Measurements from ENCODE around the gene EPS8L3. TPM values are rescaled to one million over a fixed set of nuclear protein-coding genes. Genes with fewer than 3 reads are reported as not detected.
"Not testable (repeated sequence)": the region's sequence is repeated elsewhere in the genome, so short reads cannot be mapped to it uniquely, and the experiment has no call there.

The EPS8L3 gene
- total RNA-seq, 1 donor from 2014 or later = not detected

GRCh38 chr1:109750920-109751319, 12.8 kb downstream of the EPS8L3 start:
- no peak overlapping the region for H3K27ac ChIP-seq
- intact Hi-C loops (cut with DNase I) = loop anchor here (5.0 kb wide), 1 partner anchor 34 kb away; no protein-coding TSS in a partner anchor
- no peaks in the 10 kb centered on the region for H3K9me3 ChIP-seq
- H3K36me3 ChIP-seq = no peaks in the 10 kb centered on the region
- no peak overlapping the region for H3K4me3 ChIP-seq
- no peak for TF ChIP-seq CTCF (IDR thresholded peaks at IDR 0.05)
- H3K27me3 ChIP-seq = no peaks in the 10 kb centered on the region
- DNase-seq (ENCODE audit: low spot score in 2 of 2) = peak in 1 of 2 donors; percentile 13
- H3K4me1 ChIP-seq = no peaks in the 10 kb centered on the region

- intact Hi-C loops (cut with DNase I) = loop anchor here (5.0 kb wide), 1 partner anchor 33 kb away; no protein-coding TSS in a partner anchor
- Histone ChIP-seq H3K9me3 (no peaks in the 10 kb centered on the region), H3K36me3 (no peaks in the 10 kb centered on the region), H3K27me3 (no peaks in the 10 kb centered on the region), H3K4me3 (no peak overlapping the region), H3K4me1 (no peaks in the 10 kb centered on the region), H3K27ac (no peak overlapping the region)
- peak in 1 of 2 donors; percentile 37 for DNase-seq (ENCODE audit: low spot score in 2 of 2)
- TF ChIP-seq CTCF (IDR thresholded peaks at IDR 0.05) = no peak
Observed at GRCh38 chr1:109750241-109750882, 13.4 kb downstream of the EPS8L3 start.

GRCh38 chr1:109749221-109749620, 14.5 kb downstream of the EPS8L3 start:
- intact Hi-C loops (cut with DNase I) = no loop called here
- no peak for TF ChIP-seq CTCF (IDR thresholded peaks at IDR 0.05)
- H3K9me3 ChIP-seq = no peaks in the 10 kb centered on the region

GRCh38 chr1:109748311-109748710, 15.4 kb downstream of the EPS8L3 start:
- H3K36me3 ChIP-seq; intact Hi-C loops (cut with DNase I); H3K9me3 ChIP-seq; H3K27me3 ChIP-seq; H3K4me3 ChIP-seq; H3K27ac ChIP-seq; H3K4me1 ChIP-seq: not testable (repeated sequence)
- peak in 1 of 2 donors; percentile 22 for DNase-seq (ENCODE audit: low spot score in 2 of 2)

More at GRCh38 chr1:109749221-109749620, 14.5 kb downstream of the EPS8L3 start:
- no peak for DNase-seq (ENCODE audit: low spot score in 2 of 2)
- H3K4me3 ChIP-seq = no peak overlapping the region
- H3K36me3 ChIP-seq = no peaks in the 10 kb centered on the region
- no peaks in the 10 kb centered on the region for H3K4me1 ChIP-seq
- H3K27me3 ChIP-seq = no peaks in the 10 kb centered on the region
- H3K27ac ChIP-seq = no peak overlapping the region

- TF ChIP-seq CTCF (IDR thresholded peaks at IDR 0.05) = no peak
- Histone ChIP-seq H3K27ac (peak within 1 kb of the TSS; percentile 71 to 86), H3K36me3 (peaks cover 6 to 10% of the 10 kb centered on the region in 2 donors), H3K4me1 (peaks cover 0 to 5% of the 10 kb centered on the region in 2 donors), H3K4me3 (peak within 1 kb of the TSS; percentile 58 to 93), H3K27me3 (no peaks in the 10 kb centered on the region), H3K9me3 (no peaks in the 10 kb centered on the region)
- DNase-seq (ENCODE audit: low spot score in 2 of 2) = peak in 1 of 2 donors; percentile 7
- intact Hi-C loops (cut with DNase I) = no loop called here
Observed at GRCh38 chr1:109740615-109741373, 22.9 kb downstream of the EPS8L3 start, which contains the start of gene GSTM3. Gene GSTM3 (minus strand): TSS chr1:109741038. CDS start chr1:109740287, 751 bp downstream.

Measured in ascending aorta (tissue), 2 donors.